ENCODE measurements around the gene SORCS3. TPM values are rescaled to one million over a fixed set of nuclear protein-coding genes. Genes with fewer than 3 reads are reported as not detected.
"Not testable (repeated sequence)": the region's sequence is repeated elsewhere in the genome, so short reads cannot be mapped to it uniquely, and the experiment has no call there.

The SORCS3 gene
- total and polyA plus RNA-seq, 2 of the 4 experiments (the other 2 are of a cell fraction) = not detected

GRCh38 chr10:104694074-104694473, 53.0 kb downstream of the SORCS3 start:
- H4K5ac ChIP-seq (ENCODE audit: low read depth, low read length) = no peak overlapping the region
- dilution Hi-C loops (cut with HindIII; ENCODE audit: low sequenced_read_pairs, unreplicated experiment) = no loop called here
- H3K4ac ChIP-seq (ENCODE audit: low read depth, low read length) = no peak overlapping the region
- H3K9me1 ChIP-seq (ENCODE audit: insufficient read depth, low read length) = no peaks in the 10 kb centered on the region
- no peak overlapping the region for H2BK20ac ChIP-seq (ENCODE audit: low read depth, low read length)
- TF ChIP-seq MAZ (IDR thresholded peaks at IDR 0.05; ENCODE audit: borderline replicate concordance, low read depth, low read length) = no peak
- H3K18ac ChIP-seq (ENCODE audit: low read depth, low read length) = no peak overlapping the region
- no peak overlapping the region for H4K91ac ChIP-seq (ENCODE audit: insufficient read depth, low read depth, low read length)
- no peaks in the 10 kb centered on the region for H3K36me3 ChIP-seq (ENCODE audit: control insufficient read depth, insufficient read depth, low read length)
- no peaks in the 10 kb centered on the region; the same call in 1 of the 2 replicates for H3K9me3 ChIP-seq (ENCODE audit: control insufficient read depth, insufficient read depth, low read length)
- H3K4me1 ChIP-seq (ENCODE audit: control insufficient read depth, insufficient read depth, low read length) = no peaks in the 10 kb centered on the region
- no peak overlapping the region for H2BK5ac ChIP-seq (ENCODE audit: low read depth, low read length, poor library complexity, severe bottlenecking)
- no peak overlapping the region for H3K4me2 ChIP-seq (ENCODE audit: low read depth, low read length)
- H4K8ac ChIP-seq (ENCODE audit: low read depth in 2 of 2, low read length in 2 of 2) = no peak overlapping the region
- no peak for DNase-seq
- ChIA-PET POLR2A (ENCODE audit: unreplicated experiment) (no interaction called here), CTCF (interaction anchor here (1.3 kb wide), 1 partner anchor 37 kb away, joined by 3 read pairs; no protein-coding TSS in a partner anchor)
- H2AFZ ChIP-seq (replicated peaks; ENCODE audit: low read length, poor library complexity) = no peak overlapping the region
- no TSS peak for BruUV-seq (replicated peaks)
- no peaks in the 10 kb centered on the region for H4K20me1 ChIP-seq (ENCODE audit: insufficient read depth, low read length)
- H3K23ac ChIP-seq (ENCODE audit: low read depth, low read length) = no peak overlapping the region
- no peak overlapping the region for H2AK5ac ChIP-seq (ENCODE audit: low read depth, low read length)
- H3K14ac ChIP-seq (replicated peaks; ENCODE audit: low read depth, low read length) = no peak overlapping the region
- no peak overlapping the region for H3K27ac ChIP-seq (ENCODE audit: insufficient read depth, low read length)
- no peaks in the 10 kb centered on the region for H3K79me1 ChIP-seq (ENCODE audit: low read depth in 1 of 2, low read length in 2 of 2)
- no peak for ATAC-seq (ENCODE audit: low read depth)
- H2AK9ac ChIP-seq (replicated peaks; ENCODE audit: low read depth, low read length, poor library complexity) = no peak overlapping the region
- intact Hi-C loops (cut with micrococcal nuclease) = no loop called here
- H3K56ac ChIP-seq (ENCODE audit: extremely low read depth, insufficient read depth, low read length) = no peak overlapping the region
- H2BK15ac ChIP-seq (ENCODE audit: low read depth, low read length) = no peak overlapping the region
- no peak overlapping the region for H2BK120ac ChIP-seq (ENCODE audit: low read depth, low read length)
- in situ Hi-C loops (cut with MboI; ENCODE audit: low sequenced_read_pairs) = no loop called here
- no peak overlapping the region for H3K9ac ChIP-seq (ENCODE audit: low read depth, low read length)
- no peaks in the 10 kb centered on the region for H3K27me3 ChIP-seq (ENCODE audit: control insufficient read depth, insufficient read depth, low read length)
- H3K4me3 ChIP-seq (ENCODE audit: insufficient read depth, low read depth, low read length) = no peak overlapping the region
- WGBS, 2 experiments (ENCODE audit: extremely low coverage in 2 of 2, insufficient read length in 1 of 2) = no CpG with 5 or more reads among the region's 1 CpG

GRCh38 chr10:104703262-104703661, 62.2 kb downstream of the SORCS3 start:
- H2AFZ ChIP-seq (replicated peaks; ENCODE audit: low read length, poor library complexity); H2AK5ac ChIP-seq (ENCODE audit: low read depth, low read length); H2BK120ac ChIP-seq (ENCODE audit: low read depth, low read length); H2AK9ac ChIP-seq (replicated peaks; ENCODE audit: low read depth, low read length, poor library complexity); H3K18ac ChIP-seq (ENCODE audit: low read depth, low read length); H3K9ac ChIP-seq (ENCODE audit: low read depth, low read length); H3K79me1 ChIP-seq (ENCODE audit: low read depth in 1 of 2, low read length in 2 of 2); BruUV-seq (replicated peaks); in situ Hi-C loops (cut with MboI; ENCODE audit: low sequenced_read_pairs); H3K4me2 ChIP-seq (ENCODE audit: low read depth, low read length); H3K23ac ChIP-seq (ENCODE audit: low read depth, low read length); POLR2A ChIA-PET (ENCODE audit: unreplicated experiment); H3K56ac ChIP-seq (ENCODE audit: extremely low read depth, insufficient read depth, low read length); DNase-seq; H4K5ac ChIP-seq (ENCODE audit: low read depth, low read length); ATAC-seq (ENCODE audit: low read depth); H3K4ac ChIP-seq (ENCODE audit: low read depth, low read length); H3K9me3 ChIP-seq (ENCODE audit: control insufficient read depth, insufficient read depth, low read length); H3K27ac ChIP-seq (ENCODE audit: insufficient read depth, low read length); H4K8ac ChIP-seq (ENCODE audit: low read depth in 2 of 2, low read length in 2 of 2); H3K27me3 ChIP-seq (ENCODE audit: control insufficient read depth, insufficient read depth, low read length); H4K91ac ChIP-seq (ENCODE audit: insufficient read depth, low read depth, low read length); H3K14ac ChIP-seq (replicated peaks; ENCODE audit: low read depth, low read length); H2BK5ac ChIP-seq (ENCODE audit: low read depth, low read length, poor library complexity, severe bottlenecking); CTCF ChIA-PET; H3K4me1 ChIP-seq (ENCODE audit: control insufficient read depth, insufficient read depth, low read length); intact Hi-C loops (cut with micrococcal nuclease); H4K20me1 ChIP-seq (ENCODE audit: insufficient read depth, low read length); dilution Hi-C loops (cut with HindIII; ENCODE audit: low sequenced_read_pairs, unreplicated experiment); H3K9me1 ChIP-seq (ENCODE audit: insufficient read depth, low read length); H3K36me3 ChIP-seq (ENCODE audit: control insufficient read depth, insufficient read depth, low read length); H2BK15ac ChIP-seq (ENCODE audit: low read depth, low read length); H3K4me3 ChIP-seq (ENCODE audit: insufficient read depth, low read depth, low read length); H2BK20ac ChIP-seq (ENCODE audit: low read depth, low read length): not testable (repeated sequence)
- no CpG with 5 or more reads among the region's 4 CpGs for WGBS, 2 experiments (ENCODE audit: extremely low coverage in 2 of 2, insufficient read length in 1 of 2)

Data from IMR-90 (cell line).